OCI-LY7 (cell line): ENCODE measurements around the gene TNFRSF1A. TPM values are rescaled to one million over a fixed set of nuclear protein-coding genes. Genes with fewer than 3 reads are reported as not detected.

Experiments used
- BruUV-seq: library from RNA; stranded (reverse); fragments of 400-500 nt; replicated peaks from 2 replicates; lab custom pipeline; 2021; lab: Mats Ljungman, UMichigan
- CTCF ChIA-PET: fragments of 300-600 bp; sonication (Branson Sonifier 250); formaldehyde crosslinking; loops from one replicate; lab custom pipeline; 2022; ENCODE audit warnings: antibody characterized with exemption; ENCODE audit not compliant: unreplicated experiment; lab: Charles Lee
- POLR2A ChIA-PET: fragments of 300-600 bp; sonication (Branson Sonifier 250); formaldehyde crosslinking; loops from one replicate; lab custom pipeline; 2022; ENCODE audit warnings: antibody characterized with exemption; lab: Charles Lee
- DNase-seq: peaks from one replicate; pipeline ENCODE4 v3.0.0-alpha.2; 2015; ENCODE audit warnings: low spot score
- H2AFZ ChIP-seq: fragments of 200-600 bp; sonication (generic), shearing (Covaris generic); 2 replicates; pipeline ENCODE4 v1.6.1; 2014; ENCODE audit warnings: mild to moderate bottlenecking, antibody characterized with exemption, low read length, moderate library complexity
- H3K27ac ChIP-seq: fragments of 200-600 bp; sonication (generic); 2 replicates; pipeline ENCODE4 v1.5.1; 2014; ENCODE audit warnings: mixed run types, low read depth, mild to moderate bottlenecking, moderate library complexity, low read length, inconsistent platforms; ENCODE audit not compliant: poor library complexity, severe bottlenecking
- H3K36me3 ChIP-seq: fragments of 200-600 bp; sonication (generic); 2 replicates; pipeline ENCODE4 v1.6.1; 2014; ENCODE audit warnings: mild to moderate bottlenecking, antibody characterized with exemption, low read length, moderate library complexity, mixed read lengths; ENCODE audit not compliant: insufficient read depth
- H3K4me1 ChIP-seq: fragments of 200-600 bp; sonication (generic); 2 replicates; pipeline ENCODE4 v1.5.1; 2014; ENCODE audit warnings: mild to moderate bottlenecking, low read length; ENCODE audit not compliant: insufficient read depth, poor library complexity, severe bottlenecking
- H3K4me2 ChIP-seq: fragments of 200-600 bp; sonication (generic); 2 replicates; pipeline ENCODE4 v1.6.1; 2014; ENCODE audit warnings: mild to moderate bottlenecking, low read length
- H3K4me3 ChIP-seq: fragments of 200-600 bp; sonication (generic); 2 replicates; pipeline ENCODE4 v1.5.1; 2014; ENCODE audit warnings: mild to moderate bottlenecking, low read depth, low read length; ENCODE audit not compliant: poor library complexity, severe bottlenecking
- H3K79me2 ChIP-seq: fragments of 200-600 bp; sonication (generic); 2 replicates; pipeline ENCODE4 v1.6.1; 2016; ENCODE audit warnings: low read depth, mild to moderate bottlenecking, low read length, moderate library complexity, mixed read lengths; ENCODE audit not compliant: insufficient read depth
- H3K9me2 ChIP-seq: fragments of 200-600 bp; sonication (generic); 2 replicates; pipeline ENCODE4 v1.6.1; 2016; ENCODE audit warnings: mild to moderate bottlenecking, low read length, mixed read lengths; ENCODE audit not compliant: insufficient read depth
- H3K9me3 ChIP-seq: fragments of 200-600 bp; sonication (generic); 2 replicates; pipeline ENCODE4 v1.6.1; 2014; ENCODE audit warnings: mild to moderate bottlenecking, mixed run types, low read length, mixed read lengths
- H4K20me1 ChIP-seq: fragments of 200-600 bp; sonication (generic); 2 replicates; pipeline ENCODE4 v1.6.1; 2014; ENCODE audit warnings: mild to moderate bottlenecking, antibody characterized with exemption, low read length, moderate library complexity, mixed read lengths; ENCODE audit not compliant: insufficient read depth
- CTCF ChIP-seq: fragments of 200-600 bp; sonication (generic); conservative IDR thresholded peaks from 2 replicates; pipeline ENCODE4 v1.5.1; 2014; ENCODE audit warnings: mild to moderate bottlenecking, antibody characterized with exemption, low read length, moderate library complexity, mixed read lengths
- EZH2phosphoT487 ChIP-seq: fragments of 200-600 bp; sonication (generic); IDR thresholded peaks from 2 replicates; pipeline ENCODE4 v1.6.1; 2018; ENCODE audit warnings: low read depth, borderline replicate concordance, mild to moderate bottlenecking, mixed run types, antibody characterized with exemption, low read length, moderate library complexity, mixed read lengths
- intact Hi-C: fragments of 100-400 bp; cut with micrococcal nuclease; formaldehyde crosslinking; loops from one replicate; pipeline ENCODE4 v1.10.0; 2022; ENCODE audit not compliant: unreplicated experiment
- total RNA-seq, 2 experiments: library from RNA; depleted of rRNA in 1 of 2; stranded (reverse); fragments of >200 nt in 1 of 2; shearing (Covaris generic) in 1 of 2; gene quantifications; 2 replicates each; pipeline ENCODE4 v1.2.3, GENCODE V29; 2014 to 2022

The TNFRSF1A gene
- total RNA-seq, 2 experiments from 2014 or later = 37.3 to 50.9 TPM

- intact Hi-C loops = no loop called here
- H4K20me1 ChIP-seq = no peaks in the 10 kb centered on the region
Measured at GRCh38 chr12:6328045-6328779, 13.7 kb downstream of the TNFRSF1A start.

GRCh38 chr12:6327229-6328041, 14.4 kb downstream of the TNFRSF1A start:
- DNase-seq = no peak
- H3K4me1 ChIP-seq = peaks cover 47% of the 10 kb centered on the region
- BruUV-seq = no TSS peak
- ChIA-PET CTCF (interaction anchor here (0.9 kb wide), 1 partner anchor 8 kb away, joined by 3 read pairs; no protein-coding TSS in a partner anchor), POLR2A (interaction anchor here (1.2 kb wide), 1 partner anchor 12 kb away, joined by 5 read pairs; no protein-coding TSS in a partner anchor)
- no peak overlapping the region for H3K4me2 ChIP-seq
- intact Hi-C loops = no loop called here
- H4K20me1 ChIP-seq = no peaks in the 10 kb centered on the region
- H3K27ac ChIP-seq = no peak overlapping the region
- H3K9me2 ChIP-seq = no peaks in the 10 kb centered on the region
- H3K79me2 ChIP-seq = no peaks in the 10 kb centered on the region
- no peak overlapping the region for H3K4me3 ChIP-seq
- H3K36me3 ChIP-seq = peaks cover 34% of the 10 kb centered on the region
- TF ChIP-seq CTCF (no peak), EZH2phosphoT487 (no peak)
- no peak overlapping the region for H2AFZ ChIP-seq
- no peaks in the 10 kb centered on the region for H3K9me3 ChIP-seq

More at GRCh38 chr12:6328045-6328779, 13.7 kb downstream of the TNFRSF1A start:
- Histone ChIP-seq H3K27ac (no peak overlapping the region), H3K79me2 (no peaks in the 10 kb centered on the region), H3K9me3 (no peaks in the 10 kb centered on the region), H3K36me3 (peaks cover 42% of the 10 kb centered on the region), H2AFZ (no peak overlapping the region), H3K9me2 (no peaks in the 10 kb centered on the region), H3K4me2 (no peak overlapping the region), H3K4me1 (peaks cover 43% of the 10 kb centered on the region), H3K4me3 (no peak overlapping the region)
- no TSS peak for BruUV-seq
- no peak for DNase-seq
- ChIA-PET POLR2A (no interaction called here), CTCF (interaction anchor here (0.6 kb wide), 1 partner anchor 137 kb away, joined by 3 read pairs; no protein-coding TSS in a partner anchor)
- no peak for TF ChIP-seq EZH2phosphoT487
- no peak for TF ChIP-seq CTCF
